Measurements from ENCODE around the gene ZDHHC13.

ZDHHC13 gene

DNA sequence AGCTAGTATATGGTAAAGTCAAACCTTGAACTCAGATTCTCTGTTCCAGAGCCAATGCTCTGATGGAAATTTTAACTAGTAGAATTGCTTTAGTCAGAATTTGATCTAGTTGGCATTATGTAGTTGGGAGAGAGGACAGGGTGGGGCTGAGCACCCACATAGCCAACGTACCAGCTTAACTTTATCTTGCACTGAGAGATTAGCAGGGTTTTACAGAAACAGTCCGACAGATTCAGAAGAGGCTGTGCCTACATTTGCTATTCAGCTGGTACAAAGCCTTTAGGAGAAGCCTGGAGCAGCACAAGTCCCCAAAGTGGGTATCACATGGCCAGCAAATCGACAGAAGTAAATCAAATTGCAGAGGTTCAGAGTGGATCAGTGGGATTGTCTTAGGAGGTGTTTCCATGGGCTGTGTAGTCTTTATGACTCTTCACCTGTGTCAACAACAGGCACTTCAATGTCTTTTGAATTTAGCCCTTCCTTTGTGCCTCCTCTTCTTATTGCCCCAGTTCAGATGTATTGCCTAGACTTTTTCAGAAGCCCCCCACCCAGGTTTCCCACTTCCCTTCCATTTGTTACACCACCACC lies 92.1 kb downstream of the ZDHHC13 start:
- DNase-seq (ENCODE audit: low spot score), result no peak

DNA sequence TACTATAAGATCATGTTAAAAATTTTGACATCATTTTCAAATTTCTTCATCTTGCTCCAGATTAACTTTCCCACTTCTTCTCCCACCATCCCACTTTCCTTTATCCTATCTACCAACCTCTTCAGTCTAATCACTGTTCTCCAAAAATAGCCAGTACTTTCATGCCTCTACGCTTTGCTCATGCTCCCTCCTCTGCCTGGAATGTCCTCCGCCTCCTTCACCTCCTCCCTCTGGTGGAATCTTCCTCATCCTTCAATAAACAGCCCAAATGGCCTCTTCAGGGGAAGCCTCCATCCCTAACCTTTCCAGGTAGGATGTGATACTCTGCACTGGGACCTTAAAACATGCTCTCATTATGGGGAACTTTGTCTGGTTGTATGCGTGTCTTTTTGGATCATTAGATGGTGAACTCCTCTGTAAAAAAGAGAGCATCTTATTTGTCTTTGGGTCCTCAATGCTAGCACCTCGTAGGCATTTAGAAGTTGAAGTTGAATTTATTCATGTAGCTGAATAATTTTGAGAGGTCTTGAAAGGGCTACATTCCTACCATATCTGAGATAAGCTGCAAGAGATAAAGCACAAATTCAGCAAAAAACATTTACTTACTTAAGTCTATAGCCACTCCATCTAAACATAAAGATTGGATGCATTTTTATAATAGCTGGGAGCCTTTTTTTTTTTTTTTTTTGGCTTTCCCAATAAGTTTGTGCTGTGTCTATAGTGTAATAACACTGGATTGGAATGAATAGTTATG lies 92.8 kb downstream of the ZDHHC13 start:
- no peak for DNase-seq (ENCODE audit: low spot score)

DNA sequence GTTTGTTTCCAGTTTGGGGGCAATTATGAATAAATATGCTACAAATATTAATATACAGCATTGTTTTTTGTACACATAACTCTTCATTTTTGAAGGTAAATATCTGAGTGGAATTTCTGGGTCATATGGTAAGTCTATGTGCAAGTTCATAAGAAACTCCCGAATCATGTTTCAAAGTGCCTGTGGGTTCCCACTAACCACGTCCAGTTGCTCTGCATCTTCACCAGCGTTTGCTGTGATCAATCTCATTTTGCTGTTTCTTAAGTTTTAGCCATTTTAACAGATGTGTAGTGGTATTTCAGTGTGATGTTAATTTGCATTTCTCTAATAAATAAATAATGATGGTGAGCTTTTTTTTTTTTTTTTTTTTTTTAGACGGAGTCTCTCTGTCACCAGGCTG lies 99.1 kb downstream of the ZDHHC13 start:
- DNase-seq (ENCODE audit: low spot score), result no peak

DNA sequence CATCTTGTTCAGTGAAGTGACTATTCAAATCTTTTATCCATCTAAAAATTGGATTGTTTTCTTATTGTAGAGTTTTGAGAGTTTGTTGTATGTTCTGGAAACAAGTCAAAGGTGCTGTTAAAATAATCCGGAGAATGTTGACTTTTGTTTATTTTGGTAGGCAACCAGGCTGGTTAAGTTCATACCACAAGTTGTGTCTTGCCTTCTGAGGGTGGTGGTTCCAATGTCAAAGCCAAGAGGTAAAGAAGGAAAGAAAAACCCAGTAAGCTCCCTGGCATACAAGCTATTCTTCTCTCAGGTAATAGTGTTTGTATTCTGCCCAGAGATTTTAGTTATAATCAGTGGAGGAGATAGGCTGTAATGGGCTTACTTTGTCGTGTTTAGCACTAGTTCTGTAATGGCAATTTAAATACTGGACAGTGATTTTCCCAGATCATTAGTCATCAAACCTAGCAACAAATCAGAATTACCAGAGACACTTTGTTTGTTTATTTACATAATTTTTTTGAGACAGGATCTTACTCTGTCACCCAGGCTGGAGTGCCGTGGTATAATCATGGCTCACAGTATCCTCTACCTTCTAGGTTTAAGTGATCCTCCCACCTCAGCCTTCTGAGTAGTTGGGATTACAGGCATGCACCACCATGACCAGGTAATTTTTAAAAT lies 99.9 kb downstream of the ZDHHC13 start:
- DNase-seq (ENCODE audit: low spot score), result no peak

DNA sequence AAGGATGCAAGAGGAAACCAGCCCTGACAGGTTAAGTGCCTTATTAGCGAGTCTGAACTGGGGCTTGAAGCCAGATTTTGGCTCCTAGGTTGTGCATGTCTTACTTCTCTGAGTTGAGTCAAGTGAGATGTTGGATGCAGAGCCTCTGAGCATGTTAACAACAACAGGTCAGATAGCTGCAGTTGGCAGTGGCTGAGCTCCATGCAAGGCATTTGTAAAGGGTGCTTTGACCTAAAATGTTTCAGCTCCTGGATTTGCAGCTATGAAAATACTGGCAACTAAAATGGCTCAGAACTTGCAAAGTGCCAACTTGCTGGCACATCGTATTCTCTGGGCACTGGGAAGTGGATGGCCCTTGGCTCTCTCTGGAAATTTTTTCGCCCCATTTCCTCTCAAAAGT lies 101.2 kb downstream of the ZDHHC13 start:
- DNase-seq (ENCODE audit: low spot score), result no peak

DNA sequence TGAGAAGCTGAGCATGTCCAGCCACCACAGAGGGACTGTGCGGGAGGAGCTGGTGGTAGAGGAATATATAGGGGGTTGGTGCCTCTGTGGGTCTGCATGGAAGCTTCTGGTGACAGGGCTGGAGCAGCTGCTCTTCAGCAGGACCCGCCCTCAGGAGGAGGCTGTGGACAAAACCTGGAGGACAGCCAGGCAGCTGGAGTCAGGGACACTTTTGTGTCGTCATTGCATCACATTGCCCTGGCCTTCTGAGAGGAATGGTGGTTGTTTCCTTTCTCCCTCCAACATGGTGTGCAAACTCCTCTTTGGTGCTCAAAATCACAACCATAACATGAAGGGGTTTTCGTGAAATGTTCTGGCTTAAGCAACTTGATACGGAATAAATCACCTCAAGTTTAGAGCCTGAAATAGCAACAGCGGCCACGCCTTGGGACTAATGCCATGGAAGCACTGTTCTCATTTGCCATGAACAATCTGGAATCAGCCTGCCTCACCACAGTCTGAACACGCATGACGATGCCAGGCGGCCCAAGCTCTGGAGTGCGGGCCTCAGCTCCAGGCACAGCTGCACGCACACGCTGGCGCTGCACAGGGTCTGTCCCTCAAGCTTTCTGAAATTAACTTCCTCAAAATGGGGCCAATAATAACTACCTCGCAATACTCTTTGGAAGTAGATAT lies 102.0 kb downstream of the ZDHHC13 start:
- no peak for DNase-seq (ENCODE audit: low spot score)

DNA sequence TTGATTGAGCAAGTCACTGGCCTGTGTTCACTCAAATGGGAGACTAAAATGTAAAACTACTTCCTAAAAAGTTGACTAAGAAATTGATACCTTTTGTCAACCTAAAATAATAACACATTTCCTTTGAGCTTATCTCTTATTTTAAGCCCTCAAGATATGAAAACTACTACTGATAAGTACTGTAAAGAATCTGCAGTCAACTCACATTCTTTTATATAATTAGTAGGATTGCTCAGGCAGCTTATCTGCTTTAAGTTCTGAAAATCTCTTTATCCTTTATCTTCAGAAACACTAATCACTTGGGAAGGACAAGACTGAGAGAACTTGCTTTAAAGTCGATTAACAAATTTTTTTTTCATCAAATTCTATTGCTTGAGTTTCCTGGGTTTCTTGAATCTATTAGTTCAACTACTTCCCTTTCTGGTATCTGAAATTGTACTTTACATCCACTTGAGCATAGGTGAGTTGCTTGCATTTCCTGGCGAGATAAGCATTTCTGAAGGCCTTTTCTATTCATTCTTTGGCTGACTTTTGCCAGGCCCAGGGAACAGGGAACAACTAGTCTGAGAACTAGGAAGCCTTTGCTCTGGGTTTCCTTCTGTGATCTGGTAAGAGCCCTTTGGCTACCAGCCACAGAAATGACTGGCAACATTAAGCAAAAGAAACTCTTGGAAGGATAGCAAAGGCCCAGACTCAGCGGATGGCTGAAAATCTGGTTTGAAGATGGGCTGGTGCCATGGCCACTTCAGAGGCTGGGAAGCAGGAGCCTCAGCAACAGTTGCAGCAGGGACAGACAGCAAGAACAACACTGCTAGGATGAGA lies 104.1 kb downstream of the ZDHHC13 start:
- DNase-seq (ENCODE audit: low spot score), result no peak

DNA sequence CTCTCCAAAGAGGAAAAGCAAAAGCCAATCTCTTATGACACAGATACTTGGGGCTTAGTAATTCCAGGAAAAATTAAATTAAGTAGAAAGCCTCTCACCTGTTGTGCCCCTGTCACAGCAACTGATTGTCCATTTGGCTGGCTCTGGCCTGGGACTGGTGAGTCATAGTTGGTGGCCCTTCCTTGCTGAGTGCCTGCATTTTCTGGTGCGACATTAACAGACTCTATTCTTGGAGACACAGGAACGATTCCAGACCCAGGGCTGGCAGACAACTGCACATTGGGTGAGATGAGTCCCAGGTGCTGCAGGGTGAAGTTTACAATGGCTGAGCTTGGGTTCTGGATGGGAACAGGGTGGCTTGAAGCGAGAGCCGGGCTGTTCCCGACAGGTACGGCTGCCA lies 108.2 kb downstream of the ZDHHC13 start:
- DNase-seq (ENCODE audit: low spot score), result no peak

DNA sequence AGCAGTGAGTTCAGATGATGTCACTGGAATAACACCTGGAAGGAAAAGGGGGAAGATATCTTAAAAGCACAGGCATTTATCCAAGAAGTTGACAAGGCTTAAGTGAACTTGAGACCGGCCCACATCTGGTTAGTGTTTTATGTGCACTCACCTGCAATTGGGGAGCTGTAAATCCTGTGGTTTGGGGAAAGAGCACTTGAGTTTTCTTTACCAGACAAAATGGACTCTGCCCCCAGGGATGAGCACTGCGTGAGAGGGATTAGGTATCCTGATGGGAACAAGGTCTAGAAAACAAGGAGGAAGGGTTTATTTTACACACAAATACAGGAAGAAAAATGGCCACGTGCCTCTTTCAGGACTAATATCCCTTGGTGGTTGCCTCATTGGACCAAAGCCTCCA lies 108.6 kb downstream of the ZDHHC13 start:
- DNase-seq (ENCODE audit: low spot score), result no peak
